Inflammatory macrophage treated with lipopolysaccharide for 4 hours (primary cell): ENCODE measurements around the gene FAM210B.
"Not testable (repeated sequence)": the region's sequence is repeated elsewhere in the genome, so short reads cannot be mapped to it uniquely, and the experiment has no call there.

ENCODE experiments used
- DNase-seq: peaks from one replicate; pipeline ENCODE4 v3.0.0-alpha.2; 2020

FAM210B gene

GRCh38 chr20:56361900-56362299, 3.1 kb downstream of the FAM210B start:
- DNase-seq = no peak

- no peak for DNase-seq
These were observed 4.1 kb downstream of the FAM210B start for GRCh38 chr20:56362833-56363413.

GRCh38 chr20:56363491-56363890, 4.7 kb downstream of the FAM210B start:
- no peak for DNase-seq

- DNase-seq = no peak
These were observed 9.8 kb downstream of the FAM210B start for GRCh38 chr20:56368351-56369134.

GRCh38 chr20:56369179-56369578, 10.4 kb downstream of the FAM210B start:
- DNase-seq = no peak

GRCh38 chr20:56371977-56372376, 13.2 kb downstream of the FAM210B start:
- no peak for DNase-seq

- DNase-seq = no peak
These were observed 14.1 kb downstream of the FAM210B start for GRCh38 chr20:56372850-56373249.

- peak; percentile 98 for DNase-seq
These were observed 15.2 kb downstream of the FAM210B start for GRCh38 chr20:56373942-56374341.

GRCh38 chr20:56376331-56376730, 17.6 kb downstream of the FAM210B start:
- DNase-seq = peak; percentile 77

GRCh38 chr20:56378386-56378785, 19.6 kb downstream of the FAM210B start:
- no peak for DNase-seq

GRCh38 chr20:56380375-56380774, 21.6 kb downstream of the FAM210B start:
- DNase-seq = no peak

GRCh38 chr20:56381501-56381900, 22.7 kb downstream of the FAM210B start:
- no peak for DNase-seq

- DNase-seq = no peak
These were observed 23.9 kb downstream of the FAM210B start for GRCh38 chr20:56382696-56383095.

- no peak for DNase-seq
These were observed 24.6 kb downstream of the FAM210B start for GRCh38 chr20:56383334-56383733.

GRCh38 chr20:56385130-56385529, 26.4 kb downstream of the FAM210B start:
- no peak for DNase-seq

- no peak for DNase-seq
These were observed 27.4 kb downstream of the FAM210B start for GRCh38 chr20:56386219-56386618.

GRCh38 chr20:56388882-56389281, 30.1 kb downstream of the FAM210B start:
- DNase-seq = no peak

GRCh38 chr20:56389807-56390206, 31.0 kb downstream of the FAM210B start:
- no peak for DNase-seq

- DNase-seq = not testable (repeated sequence)
These were observed 31.6 kb downstream of the FAM210B start for GRCh38 chr20:56390396-56390795.

GRCh38 chr20:56391037-56391436, 32.3 kb downstream of the FAM210B start:
- no peak for DNase-seq

- DNase-seq = no peak
These were observed 32.9 kb downstream of the FAM210B start for GRCh38 chr20:56391596-56392131.

GRCh38 chr20:56392132-56392880, 33.5 kb downstream of the FAM210B start, which contains the start of the genes AURKA and CSTF1:
TSS of gene AURKA (minus strand) at chr20:56392215. CDS start at chr20:56388197, 4,018 bp downstream.
TSS of gene CSTF1 (plus strand) at chr20:56392645. CDS start at chr20:56395553, 2,908 bp downstream.
- peak; percentile 100 for DNase-seq

GRCh38 chr20:56392881-56393482, 34.2 kb downstream of the FAM210B start:
- DNase-seq = no peak
